Measurements from ENCODE around the gene DLG3.
A peak's percentile ranks its signal among the peaks of the same experiment; 100 is the strongest.
"Not testable (repeated sequence)": the region's sequence is repeated elsewhere in the genome, so short reads cannot be mapped to it uniquely, and the experiment has no call there.

Gene DLG3
- 14.7 to 21.5 (median 18.4) reads per million in 3 experiments for total RNA-seq

GRCh38 chrX:70444326-70444945, at the start of gene DLG3:
Gene DLG3 (plus strand): TSS chrX:70444835. CDS start chrX:70445202, 367 bp downstream.
- DNase-seq = no peak

DNA sequence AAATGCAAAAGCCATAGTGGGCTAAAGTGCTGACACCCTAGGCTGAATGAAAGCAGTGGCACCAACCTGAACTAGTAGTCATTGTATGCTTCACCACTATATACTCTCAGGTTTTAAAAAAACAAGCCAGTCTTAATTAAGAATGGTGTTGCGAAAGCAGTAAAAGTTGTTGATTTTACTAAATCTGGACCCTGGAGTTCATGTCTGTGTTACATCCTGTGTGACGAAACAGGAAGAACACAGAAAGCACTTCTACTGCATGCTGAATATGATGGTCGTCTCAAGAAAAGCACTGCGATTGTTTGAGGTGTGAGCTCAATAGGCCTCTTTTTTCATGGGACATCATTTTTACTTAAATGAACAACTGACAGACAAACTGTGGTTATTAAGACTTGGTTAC, 45.7 kb upstream of the DLG3 start:
- DNase-seq = peak; percentile 56

GRCh38 chrX:70400181-70400580, 44.5 kb upstream of the DLG3 start:
- not testable (repeated sequence) for DNase-seq

- DNase-seq = no peak
Measured at GRCh38 chrX:70402721-70403120, 41.9 kb upstream of the DLG3 start.

DNA sequence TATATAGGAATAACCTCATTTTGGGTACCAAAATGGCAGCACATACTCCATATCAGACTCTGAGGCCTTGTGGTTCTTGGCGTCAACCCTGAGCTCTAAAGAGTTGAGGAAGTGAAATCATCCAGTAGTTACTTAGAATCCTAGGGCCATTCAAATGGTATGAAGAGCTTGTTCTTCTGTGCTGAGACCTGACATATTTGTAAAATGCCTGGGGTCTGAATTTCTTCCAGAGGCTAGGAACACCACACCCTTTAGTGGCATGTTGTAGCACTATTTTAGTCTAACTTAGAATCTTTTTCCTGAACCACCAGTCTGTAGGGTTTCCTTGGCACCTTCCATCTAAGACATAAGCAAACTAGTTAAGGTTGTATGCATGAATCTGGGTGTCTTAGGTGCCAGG, 39.6 kb upstream of the DLG3 start:
- no peak for DNase-seq

DNA sequence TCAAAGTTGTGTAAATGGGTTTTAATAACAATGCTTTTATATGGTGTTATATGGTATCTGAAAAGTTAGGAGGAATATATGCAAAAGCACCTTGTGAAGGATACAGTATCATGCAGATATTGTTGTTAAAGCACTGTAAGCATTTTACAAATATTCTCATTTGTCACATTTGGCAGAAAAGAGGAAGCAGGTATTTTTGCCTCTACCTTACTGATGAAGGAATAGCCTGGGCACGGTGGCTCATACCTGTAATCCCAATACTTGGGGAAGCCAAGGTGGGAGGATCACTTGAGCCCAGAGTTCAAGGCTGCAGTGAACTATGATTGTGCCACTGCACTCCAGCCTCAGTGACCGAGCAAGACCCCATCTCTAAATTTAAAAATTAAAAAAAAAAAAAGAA, 33.7 kb upstream of the DLG3 start:
- DNase-seq = no peak

DNA sequence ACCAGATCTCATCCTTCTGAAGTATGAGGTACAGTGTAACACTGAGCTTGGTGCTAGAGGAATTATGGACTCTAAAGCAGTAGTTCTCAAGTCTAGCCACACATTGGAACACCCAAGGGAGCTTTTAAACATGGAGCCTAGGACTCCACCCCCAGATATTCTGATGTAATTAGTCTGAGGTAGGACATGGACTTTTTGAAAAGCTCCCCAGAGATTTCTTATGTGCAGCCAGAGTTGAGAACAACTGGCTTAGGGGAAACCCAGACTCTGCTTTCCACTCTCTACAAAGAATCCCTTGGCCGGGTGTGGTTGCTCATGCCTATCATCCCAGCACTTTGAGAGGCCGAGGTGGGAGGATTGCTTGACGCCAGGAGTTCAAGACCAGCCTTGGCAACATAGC, 33.2 kb upstream of the DLG3 start:
- no peak for DNase-seq

GRCh38 chrX:70421618-70422017, 23.0 kb upstream of the DLG3 start:
- no peak for DNase-seq

DNA sequence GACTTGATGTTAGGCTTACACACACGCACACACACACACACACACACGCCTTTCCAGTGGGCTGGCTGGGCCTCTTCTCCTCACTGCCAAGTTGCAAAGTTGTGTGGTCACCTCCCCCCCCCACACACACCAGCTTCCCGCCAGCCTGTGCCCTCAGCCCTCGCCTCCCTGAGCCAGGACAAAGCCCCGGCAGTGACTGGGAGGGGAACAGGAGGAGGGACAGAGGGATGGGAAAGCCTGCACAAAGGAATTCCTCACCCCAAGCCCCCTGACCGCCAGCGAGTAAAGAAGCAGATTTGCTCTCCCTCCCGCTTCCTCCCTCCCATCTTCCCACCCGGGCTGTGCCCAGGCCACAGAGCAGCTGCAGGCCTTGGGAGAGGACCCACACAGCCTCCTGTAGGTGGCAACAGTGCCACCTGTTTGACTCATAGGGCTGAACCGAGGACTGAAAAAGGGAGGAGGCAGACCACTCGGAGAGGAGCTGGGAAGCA, 21.7 kb upstream of the DLG3 start, which contains the start of gene GDPD2:
TSS of gene GDPD2 (plus strand) at position 464 of the 491 bp plus-strand sequence. CDS start 1,671 bp downstream, outside the sequence.
- no peak for DNase-seq

DNA sequence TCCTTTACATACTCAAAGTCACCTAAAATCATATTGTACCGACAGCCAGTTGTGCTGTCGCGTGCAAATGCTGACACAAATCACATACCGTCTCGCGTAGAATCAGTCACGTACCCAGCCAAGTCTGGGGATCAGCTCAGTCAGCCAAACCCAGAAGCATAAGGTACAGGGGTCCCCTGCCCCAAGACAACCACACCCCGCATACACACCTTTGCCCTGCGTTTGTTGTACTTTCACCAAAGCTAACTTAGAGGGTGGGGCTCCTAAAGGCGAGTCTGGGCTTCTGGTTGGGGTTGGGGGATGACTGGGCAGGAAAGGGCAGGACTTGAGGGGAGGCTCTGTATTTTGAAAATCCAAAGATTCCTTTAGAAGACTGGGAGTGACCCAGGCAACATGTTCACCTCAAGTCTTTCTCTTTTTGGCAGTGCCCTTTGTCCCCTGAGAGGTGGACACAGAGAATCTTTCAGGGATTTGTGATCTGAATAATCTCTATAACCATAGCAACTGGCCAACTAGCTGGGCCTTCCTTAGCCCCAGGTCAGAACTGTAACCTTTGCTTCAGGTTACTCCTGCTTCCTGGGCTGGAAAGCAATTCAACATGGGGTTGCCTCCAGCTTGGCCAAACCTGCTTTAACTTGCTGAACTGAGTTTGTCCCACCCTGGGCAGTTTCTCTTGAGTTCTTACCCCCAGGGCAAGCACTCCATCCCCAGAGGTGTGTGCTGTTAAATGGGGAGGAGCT, 20.5 kb upstream of the DLG3 start:
- no peak for DNase-seq

GRCh38 chrX:70424801-70425200, 19.8 kb upstream of the DLG3 start:
- DNase-seq = no peak

DNA sequence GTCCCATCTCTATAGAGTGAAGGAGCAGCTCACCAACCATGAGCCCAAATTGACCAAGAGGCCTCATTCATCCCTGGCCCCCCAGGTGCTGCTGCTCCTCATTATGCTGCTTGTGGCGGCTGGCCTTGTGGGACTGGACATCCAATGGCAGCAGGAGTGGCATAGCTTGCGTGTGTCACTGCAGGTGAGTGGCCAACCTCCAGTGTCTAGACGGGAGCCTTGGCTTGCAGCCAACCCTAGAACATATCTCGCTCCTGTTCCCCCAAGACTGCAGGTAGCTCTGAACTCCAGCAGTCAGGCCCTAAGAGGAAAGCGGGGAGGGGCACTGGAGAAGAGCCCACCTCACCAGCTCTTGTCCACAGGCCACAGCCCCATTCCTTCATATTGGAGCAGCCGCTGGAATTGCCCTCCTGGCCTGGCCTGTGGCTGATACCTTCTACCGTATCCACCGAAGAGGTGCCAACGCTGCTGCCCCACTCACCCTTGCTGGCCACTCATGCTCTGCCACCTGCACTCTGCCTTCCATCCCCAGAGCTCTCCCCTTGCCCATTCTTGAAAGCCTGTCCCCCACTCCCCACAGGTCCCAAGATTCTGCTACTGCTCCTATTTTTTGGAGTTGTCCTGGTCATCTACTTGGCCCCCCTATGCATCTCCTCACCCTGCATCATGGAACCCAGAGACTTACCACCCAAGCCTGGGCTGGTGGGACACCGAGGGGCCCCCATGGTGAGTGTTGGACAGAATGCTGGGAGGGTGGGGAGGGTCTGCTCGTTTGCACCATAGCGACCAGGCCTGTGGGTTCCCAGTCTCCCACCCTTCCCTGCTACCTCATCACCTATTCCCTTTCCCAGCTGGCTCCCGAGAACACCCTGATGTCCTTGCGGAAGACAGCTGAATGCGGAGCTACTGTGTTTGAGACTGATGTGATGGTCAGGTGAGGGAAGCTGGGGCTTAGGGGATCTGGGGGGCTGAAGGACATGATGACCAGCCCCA, 18.1 kb upstream of the DLG3 start:
- DNase-seq = no peak

DNA sequence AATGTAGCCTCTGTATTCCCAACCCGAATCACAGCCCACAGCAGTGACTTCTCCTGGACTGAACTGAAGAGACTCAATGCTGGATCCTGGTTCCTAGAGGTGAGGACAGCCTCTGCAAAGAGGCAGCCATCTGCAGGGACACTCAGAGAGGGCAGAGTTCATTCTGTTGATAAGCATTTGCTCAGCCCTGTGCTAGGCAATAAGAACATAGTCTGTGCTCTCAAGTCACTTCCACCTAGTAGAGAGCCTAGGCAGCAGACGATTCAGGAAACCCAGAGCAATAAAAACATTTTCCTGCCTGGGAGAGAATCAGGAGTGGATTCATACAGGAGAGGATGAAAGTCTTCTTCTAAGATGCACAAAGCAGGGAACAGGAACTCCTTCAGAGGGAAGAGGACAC, 17.3 kb upstream of the DLG3 start:
- no peak for DNase-seq

- DNase-seq = no peak
Measured at GRCh38 chrX:70429759-70430158, 14.9 kb upstream of the DLG3 start.

GRCh38 chrX:70432936-70433847, 11.4 kb upstream of the DLG3 start:
- DNase-seq = no peak

GRCh38 chrX:70433848-70434351, 10.7 kb upstream of the DLG3 start:
- DNase-seq = peak; percentile 69

DNA sequence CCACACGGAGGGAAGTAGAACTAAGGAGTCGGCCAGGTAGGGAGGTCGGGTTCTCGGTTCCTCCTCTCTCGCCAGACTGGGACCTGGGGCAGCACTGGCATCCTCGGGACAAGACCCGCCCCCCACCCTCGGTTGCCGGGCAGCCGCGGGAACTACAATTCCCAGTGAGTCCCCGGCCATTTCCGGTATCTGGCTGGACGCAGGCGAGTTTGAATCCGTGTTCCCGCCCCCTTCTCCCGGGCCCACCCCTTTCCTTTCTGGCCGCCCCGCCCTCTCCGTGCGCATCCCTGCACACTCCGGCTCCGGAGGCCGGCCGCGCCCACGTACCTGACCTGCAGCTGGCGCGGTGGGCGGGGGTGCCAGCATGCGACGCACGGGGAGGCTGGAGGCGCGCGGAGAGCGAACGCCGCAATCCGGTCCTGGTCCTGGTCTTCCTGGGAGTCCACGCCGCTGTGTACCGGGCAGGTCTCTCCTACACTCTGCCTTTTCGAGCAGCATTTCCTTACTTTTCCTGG, 10.2 kb upstream of the DLG3 start:
- no peak for DNase-seq

DNA sequence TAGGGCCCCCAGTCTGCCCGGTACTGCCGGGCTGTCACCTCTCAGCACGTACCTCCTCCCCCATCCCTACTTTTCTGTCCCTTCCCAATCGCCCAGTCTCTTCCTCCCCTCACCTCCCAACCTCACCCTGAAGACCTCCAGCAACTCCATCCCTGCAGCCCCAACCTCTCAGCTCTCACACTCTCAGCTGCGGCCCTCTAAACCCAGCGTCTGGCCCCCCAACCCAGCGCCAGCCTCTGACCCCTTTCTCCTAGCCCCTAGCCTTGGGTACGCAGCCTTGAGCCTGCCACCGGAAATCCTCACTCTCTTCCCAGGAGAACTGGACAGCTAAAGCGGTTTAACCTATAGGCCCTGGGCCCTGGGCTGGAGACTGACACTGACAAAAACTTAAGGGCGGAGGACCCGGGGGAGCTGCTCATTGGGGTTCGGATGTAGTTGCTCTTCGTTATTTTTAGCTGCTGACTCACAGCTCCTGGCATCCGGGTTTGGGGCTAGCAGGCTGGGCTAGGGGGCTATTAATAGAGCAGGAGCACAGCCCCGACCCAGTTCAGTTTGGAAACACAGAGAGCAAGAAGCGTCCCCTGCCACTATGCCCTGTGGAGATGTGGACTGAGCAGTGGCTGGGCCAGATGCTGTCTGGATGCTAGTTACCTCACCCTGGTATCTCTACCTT, 9.6 kb upstream of the DLG3 start:
- no peak for DNase-seq

DNA sequence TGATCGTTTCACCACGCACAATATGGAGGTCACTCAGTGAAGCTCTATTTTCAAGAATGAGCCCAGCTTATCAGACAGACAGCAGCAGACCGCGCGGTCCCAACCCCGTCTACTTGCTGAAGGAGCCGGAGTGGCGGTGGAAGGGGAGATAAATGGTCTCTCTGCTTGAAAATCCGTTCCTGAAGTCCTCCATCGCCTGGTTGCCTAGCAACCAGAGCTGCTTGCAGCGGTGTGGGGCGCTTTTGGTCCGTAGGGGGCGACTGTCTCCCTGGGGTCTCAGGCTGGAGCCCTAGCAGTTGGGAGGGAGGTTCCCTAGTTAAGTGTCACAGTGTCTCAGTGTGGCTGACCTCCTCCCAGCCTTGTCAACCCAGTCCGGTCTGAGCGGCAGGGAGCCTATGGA, 8.3 kb upstream of the DLG3 start:
- no peak for DNase-seq

- DNase-seq = no peak
Measured at GRCh38 chrX:70437011-70437410, 7.6 kb upstream of the DLG3 start.

Data from central memory CD4-positive, alpha-beta T cell (primary cell).